ENCODE measurements around the gene CCM2L. TPM values are rescaled to one million over a fixed set of nuclear protein-coding genes. Genes with fewer than 3 reads are reported as not detected.

The CCM2L gene
- total and polyA plus RNA-seq, 2 experiments from 2014 or later, result 4.9 to 13.3 TPM

- no peak for DNase-seq (ENCODE audit: low spot score)
- peaks cover 3% of the 10 kb centered on the region; the same call in 1 of the 3 replicates for H3K36me3 Mint-ChIP-seq (ENCODE audit: low read depth)
- peaks cover 29% of the 10 kb centered on the region for H3K4me1 Mint-ChIP-seq
These were observed 34.4 kb upstream of the CCM2L start for GRCh38 chr20:31975874-31976273.

GRCh38 chr20:31977080-31977479 lies 33.2 kb upstream of the CCM2L start:
- Histone ChIP-seq H3K79me2 (replicated peaks; ENCODE audit: insufficient read depth) (no peaks in the 10 kb centered on the region), H3K27ac (ENCODE audit: low read depth) (no peak overlapping the region), H3F3A (replicated peaks; ENCODE audit: low read depth) (peaks cover 21% of the 10 kb centered on the region), H3K4me1 (ENCODE audit: insufficient read depth) (peaks cover 28% of the 10 kb centered on the region), H3K9me2 (ENCODE audit: insufficient read depth) (no peaks in the 10 kb centered on the region), H4K20me1 (replicated peaks; ENCODE audit: insufficient read depth) (peaks cover 5% of the 10 kb centered on the region; the same call in 1 of the 2 replicates), H2AFZ (peak overlapping the region; percentile 35; the same call in 1 of the 2 replicates), H3K27me3 (ENCODE audit: insufficient read depth) (no peaks in the 10 kb centered on the region), H3K4me2 (no peak overlapping the region), H3K36me3 (ENCODE audit: insufficient read depth) (no peaks in the 10 kb centered on the region), H3K4me3 (no peak overlapping the region)
- H3K36me3 Mint-ChIP-seq (ENCODE audit: low read depth), result peaks cover 3% of the 10 kb centered on the region; the same call in 1 of the 3 replicates
- peaks cover 29% of the 10 kb centered on the region for H3K4me1 Mint-ChIP-seq
- peaks cover 22% of the 10 kb centered on the region; the same call in 2 of the 3 replicates for H3K9me3 Mint-ChIP-seq
- DNase-seq (ENCODE audit: low spot score) (no peak), ATAC-seq (no peak)
- peak overlapping the region; percentile 28; the same call in 1 of the 2 replicates for H3K27ac Mint-ChIP-seq
- TF ChIP-seq REST (IDR thresholded peaks at IDR 0.05; ENCODE audit: unreplicated experiment) (no peak), ETS1 (IDR thresholded peaks at IDR 0.05) (no peak), ZNF331 (CRISPR knock-in tag; IDR thresholded peaks at IDR 0.05; ENCODE audit: low read depth) (no peak), STAT1 (IDR thresholded peaks at IDR 0.05; ENCODE audit: unreplicated experiment) (no peak), NANOG (IDR thresholded peaks at IDR 0.05; ENCODE audit: borderline replicate concordance) (no peak)
- H3K27me3 Mint-ChIP-seq (ENCODE audit: insufficient read depth, low read depth, poor library complexity), result peaks cover 3% of the 10 kb centered on the region
- no peak overlapping the region for H3K4me3 Mint-ChIP-seq

More at GRCh38 chr20:31975874-31976273, 34.4 kb upstream of the CCM2L start:
- H3K79me2 ChIP-seq (replicated peaks; ENCODE audit: insufficient read depth), result no peaks in the 10 kb centered on the region
- peak overlapping the region; percentile 75; the same call in 1 of the 2 replicates for H3K4me2 ChIP-seq
- no peak overlapping the region for H2AFZ ChIP-seq
- TF ChIP-seq CTCF (conservative IDR thresholded peaks at IDR 0.05; ENCODE audit: low read depth in 2 of 2), result no peak
- H3F3A ChIP-seq (replicated peaks; ENCODE audit: low read depth), result peaks cover 21% of the 10 kb centered on the region
- H3K4me3 ChIP-seq, result no peak overlapping the region
- H3K27me3 Mint-ChIP-seq (ENCODE audit: insufficient read depth, low read depth, poor library complexity), result peaks cover 3% of the 10 kb centered on the region
- peaks cover 10% of the 10 kb centered on the region; the same call in 1 of the 2 replicates for H4K20me1 ChIP-seq (replicated peaks; ENCODE audit: insufficient read depth)
- peaks cover 29% of the 10 kb centered on the region for H3K4me1 ChIP-seq (ENCODE audit: insufficient read depth)
- no peaks in the 10 kb centered on the region for H3K9me2 ChIP-seq (ENCODE audit: insufficient read depth)
- no peak for ATAC-seq
- H3K27ac Mint-ChIP-seq, result no peak overlapping the region
- H3K4me3 Mint-ChIP-seq, result no peak overlapping the region
- H3K36me3 ChIP-seq (ENCODE audit: insufficient read depth), result no peaks in the 10 kb centered on the region
- no peak overlapping the region for H3K27ac ChIP-seq (ENCODE audit: low read depth)
- 0 out of 2 replicates have a peak, but pooled peaks cover 3% of the 10 kb centered on the region for H3K27me3 ChIP-seq (ENCODE audit: insufficient read depth)
- H3K9me3 Mint-ChIP-seq, result peaks cover 18% of the 10 kb centered on the region; the same call in 2 of the 3 replicates
